H9 (cell line): Measurements from ENCODE around the gene GLRA3. TPM values are rescaled to one million over a fixed set of nuclear protein-coding genes. Genes with fewer than 3 reads are reported as not detected.

Source experiments
- DNase-seq: peaks from one replicate; pipeline ENCODE4 v3.0.0-alpha.2; 2017
- H2AFZ ChIP-seq: one replicate; pipeline ENCODE4 v1.6.1; 2013; ENCODE audit warnings: mild to moderate bottlenecking, low read length, control low read depth, moderate library complexity
- H2AK5ac ChIP-seq: 2 replicates; pipeline ENCODE4 v1.6.1; 2013; ENCODE audit warnings: low read length, control low read depth, mixed read lengths; ENCODE audit not compliant: insufficient read length
- H2BK120ac ChIP-seq: one replicate; pipeline ENCODE4 v1.6.1; 2013; ENCODE audit warnings: low read depth, mild to moderate bottlenecking, low read length, control low read depth, inconsistent platforms; ENCODE audit not compliant: poor library complexity, severe bottlenecking
- H2BK12ac ChIP-seq: 2 replicates; pipeline ENCODE4 v1.6.1; 2013; ENCODE audit warnings: low read length, control low read depth, mixed read lengths, low read depth; ENCODE audit not compliant: insufficient read length
- H2BK15ac ChIP-seq: 2 replicates; pipeline ENCODE4 v1.6.1; 2013; ENCODE audit warnings: low read depth, low read length, control low read depth
- H2BK20ac ChIP-seq: one replicate; pipeline ENCODE4 v1.6.1; 2013; ENCODE audit warnings: low read depth, mild to moderate bottlenecking, low read length, control low read depth, inconsistent platforms; ENCODE audit not compliant: poor library complexity, severe bottlenecking
- H2BK5ac ChIP-seq: 2 replicates; pipeline ENCODE4 v1.6.1; 2013; ENCODE audit warnings: low read length, control low read depth, mixed read lengths; ENCODE audit not compliant: insufficient read length
- H3K14ac ChIP-seq: 2 replicates; pipeline ENCODE4 v1.6.1; 2013; ENCODE audit warnings: low read length, control low read depth; ENCODE audit not compliant: insufficient read depth
- H3K18ac ChIP-seq: 2 replicates; pipeline ENCODE4 v1.6.1; 2013; ENCODE audit warnings: low read depth, mild to moderate bottlenecking, mixed read lengths, low read length, control low read depth; ENCODE audit not compliant: insufficient read length
- H3K23ac ChIP-seq: 2 replicates; pipeline ENCODE4 v1.6.1; 2013; ENCODE audit warnings: low read length, control low read depth, mixed read lengths, low read depth; ENCODE audit not compliant: insufficient read length
- H3K23me2 ChIP-seq: 2 replicates; pipeline ENCODE4 v1.6.1; 2013; ENCODE audit warnings: low read depth, mild to moderate bottlenecking, mixed read lengths, low read length, control low read depth; ENCODE audit not compliant: insufficient read length, poor library complexity, severe bottlenecking
- H3K27ac ChIP-seq: 2 replicates; pipeline ENCODE4 v1.5.1; 2013; ENCODE audit warnings: low read length, control low read depth, mixed read lengths, low read depth; ENCODE audit not compliant: insufficient read length
- H3K27me3 ChIP-seq: 2 replicates; pipeline ENCODE4 v1.6.1; 2013; ENCODE audit warnings: low read length, control low read depth, inconsistent platforms; ENCODE audit not compliant: insufficient read depth
- H3K4ac ChIP-seq: 2 replicates; pipeline ENCODE4 v1.6.1; 2013; ENCODE audit warnings: low read depth, mild to moderate bottlenecking, control low read depth, inconsistent platforms, low read length, moderate library complexity
- H3K4me1 ChIP-seq: 2 replicates; pipeline ENCODE4 v1.6.1; 2013; ENCODE audit warnings: low read length, control low read depth, inconsistent platforms; ENCODE audit not compliant: insufficient read depth
- H3K4me2 ChIP-seq: 2 replicates; pipeline ENCODE4 v1.6.1; 2013; ENCODE audit warnings: low read length, control low read depth, mixed read lengths; ENCODE audit not compliant: insufficient read length, insufficient read depth
- H3K56ac ChIP-seq: 2 replicates; pipeline ENCODE4 v1.6.1; 2013; ENCODE audit warnings: low read depth, mild to moderate bottlenecking, mixed read lengths, low read length, control low read depth; ENCODE audit not compliant: insufficient read length
- H3K79me1 ChIP-seq: 2 replicates; pipeline ENCODE4 v1.6.1; 2013; ENCODE audit warnings: low read depth, mild to moderate bottlenecking, moderate library complexity, low read length, control low read depth, inconsistent platforms; ENCODE audit not compliant: insufficient read depth, poor library complexity, severe bottlenecking
- H3K79me2 ChIP-seq: 2 replicates; pipeline ENCODE4 v1.6.1; 2013; ENCODE audit warnings: low read length, control low read depth, inconsistent platforms; ENCODE audit not compliant: insufficient read depth
- H3K9ac ChIP-seq: 2 replicates; pipeline ENCODE4 v1.6.1; 2013; ENCODE audit warnings: low read length, control low read depth, mixed read lengths; ENCODE audit not compliant: insufficient read length; ENCODE audit errors: extremely low read depth
- H3K9me3 ChIP-seq: one replicate; pipeline ENCODE4 v1.6.1; 2013; ENCODE audit warnings: low read depth, low read length, inconsistent platforms; ENCODE audit not compliant: control insufficient read depth
- H3T11ph ChIP-seq: one replicate; pipeline ENCODE4 v1.6.1; 2013; ENCODE audit warnings: mild to moderate bottlenecking, low read length, control low read depth, inconsistent platforms
- H4K20me1 ChIP-seq: one replicate; pipeline ENCODE4 v1.6.1; 2013; ENCODE audit not compliant: control insufficient read depth, insufficient read length, insufficient read depth
- H4K5ac ChIP-seq: 2 replicates; pipeline ENCODE4 v1.6.1; 2013; ENCODE audit warnings: low read depth, mild to moderate bottlenecking, mixed read lengths, low read length, control low read depth; ENCODE audit not compliant: insufficient read length
- H4K8ac ChIP-seq: replicated peaks from 2 replicates; pipeline ENCODE4 v1.6.1; 2013; ENCODE audit warnings: low read length, control low read depth, mixed read lengths, low read depth; ENCODE audit not compliant: insufficient read length
- H4K91ac ChIP-seq: 2 replicates; pipeline ENCODE4 v1.6.1; 2013; ENCODE audit warnings: low read depth, mild to moderate bottlenecking, moderate library complexity, mixed read lengths, low read length, control low read depth; ENCODE audit not compliant: insufficient read length
- H3K27ac Mint-ChIP-seq, 3 experiments: 2 replicates in 2 of 3; 3 replicates in 1 of 3; pipeline ENCODE4 v1.8.0; 2020 to 2021; ENCODE audit warnings: mixed read lengths in 3 of 3, mild to moderate bottlenecking in 1 of 3, moderate library complexity in 1 of 3
- H3K27me3 Mint-ChIP-seq: 2 replicates; pipeline ENCODE4 v1.8.0; 2021; ENCODE audit warnings: low read depth, mild to moderate bottlenecking, moderate library complexity, mixed read lengths
- H3K36me3 Mint-ChIP-seq, 3 experiments: 2 replicates in 2 of 3; 3 replicates in 1 of 3; pipeline ENCODE4 v1.8.0; 2020 to 2021; ENCODE audit warnings: low read depth in 3 of 3, mixed read lengths in 3 of 3; ENCODE audit not compliant: insufficient read depth in 1 of 3
- H3K4me1 Mint-ChIP-seq, 2 experiments: 2 replicates each; pipeline ENCODE4 v1.8.0; 2020; ENCODE audit warnings: mixed read lengths in 2 of 2
- H3K4me3 Mint-ChIP-seq, 2 experiments: 2 replicates in 1 of 2; 3 replicates in 1 of 2; pipeline ENCODE4 v1.8.0; 2020 to 2021; ENCODE audit warnings: mild to moderate bottlenecking in 2 of 2, mixed read lengths in 2 of 2, moderate library complexity in 1 of 2
- H3K9me3 Mint-ChIP-seq, 2 experiments: 2 replicates in 1 of 2; 3 replicates in 1 of 2; pipeline ENCODE4 v1.8.0; 2020; ENCODE audit warnings: mild to moderate bottlenecking in 2 of 2, mixed read lengths in 2 of 2, moderate library complexity in 1 of 2
- CTCF ChIP-seq: fragments of 200-600 bp; sonication (generic); conservative IDR thresholded peaks from 3 replicates; pipeline ENCODE4 v1.8.0; 2021; ENCODE audit warnings: antibody characterized with exemption, mild to moderate bottlenecking
- WGBS: extraction: QIAGEN DNeasy Blood & Tissue Kit; methylation state at CpG from one replicate; pipeline ENCODE4 v1.1.7; 2013; ENCODE audit warnings: missing lambda C conversion rate, low lambda C conversion rate, mixed read lengths; ENCODE audit not compliant: insufficient read length; ENCODE audit errors: extremely low coverage; 5-methylcytosine and 5-hydroxymethylcytosine counted together
- total RNA-seq: library from RNA; stranded (reverse); gene quantifications from 2 replicates; pipeline ENCODE4 v1.2.1, GENCODE V29; 2021

Gene GLRA3
- total RNA-seq, 1 experiment from 2014 or later, result 0.09 TPM

DNA sequence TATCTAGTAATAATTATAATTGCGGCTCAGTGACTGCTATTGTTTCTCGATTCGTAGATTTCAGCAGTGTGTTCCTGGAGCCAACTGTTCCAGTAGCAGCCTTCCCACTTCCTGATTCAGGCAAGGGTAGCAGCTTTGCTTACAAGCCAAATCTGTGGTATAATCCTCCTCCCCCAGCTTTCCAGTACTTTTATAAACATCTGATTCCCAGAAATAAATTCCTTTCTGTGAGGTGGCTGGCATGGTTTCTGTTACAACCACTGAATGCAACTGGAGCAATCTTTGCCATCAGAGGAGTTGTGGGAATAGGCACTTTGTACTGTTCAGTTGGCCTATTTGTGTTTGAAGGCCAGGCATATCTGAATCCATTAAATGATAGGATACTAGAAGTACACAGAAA is 80.0 kb downstream of the GLRA3 start:
- H3K4me1 Mint-ChIP-seq, result no peaks in the 10 kb centered on the region
- Histone ChIP-seq H3K56ac (no peak overlapping the region), H3K4me1 (no peaks in the 10 kb centered on the region), H3K27ac (no peak overlapping the region), H2BK12ac (no peak overlapping the region), H2BK15ac (no peak overlapping the region), H2BK120ac (no peak overlapping the region), H3K18ac (no peak overlapping the region), H4K91ac (no peak overlapping the region), H4K5ac (no peak overlapping the region), H3K4ac (no peak overlapping the region), H3K4me2 (no peak overlapping the region), H2AK5ac (no peak overlapping the region), H3K79me2 (no peaks in the 10 kb centered on the region), H3K9me3 (no peaks in the 10 kb centered on the region), H2AFZ (no peak overlapping the region), H3K23ac (no peak overlapping the region), H3K79me1 (no peaks in the 10 kb centered on the region), H3K14ac (no peak overlapping the region), H3K27me3 (no peaks in the 10 kb centered on the region), H3T11ph (no peak overlapping the region), H2BK20ac (no peak overlapping the region), H4K8ac (no peak overlapping the region), H4K20me1 (no peaks in the 10 kb centered on the region), H2BK5ac (no peak overlapping the region), H3K9ac (no peak overlapping the region), H3K23me2 (no peaks in the 10 kb centered on the region)
- H3K4me3 Mint-ChIP-seq, result no peak overlapping the region
- H3K9me3 Mint-ChIP-seq, result peaks cover 0 to 6% of the 10 kb centered on the region in 2 experiments; a peak in 3 of 5 replicates
- no peak for TF ChIP-seq CTCF
- H3K27me3 Mint-ChIP-seq, result no peaks in the 10 kb centered on the region; the same call in 1 of the 2 replicates
- no peaks in the 10 kb centered on the region for H3K36me3 Mint-ChIP-seq
- H3K27ac Mint-ChIP-seq, result no peak overlapping the region
- DNase-seq, result no peak
- no CpG with 5 or more reads among the region's 3 CpGs for WGBS
